ENCODE data around the gene ZNF322. TPM values are rescaled to one million over a fixed set of nuclear protein-coding genes. Genes with fewer than 3 reads are reported as not detected.
A peak's percentile ranks its signal among the peaks of the same experiment; 100 is the strongest.
"Not testable (repeated sequence)": the region's sequence is repeated elsewhere in the genome, so short reads cannot be mapped to it uniquely, and the experiment has no call there.

The ZNF322 gene
- total RNA-seq, 1 experiment from 2014 or later: 25.1 TPM

DNA sequence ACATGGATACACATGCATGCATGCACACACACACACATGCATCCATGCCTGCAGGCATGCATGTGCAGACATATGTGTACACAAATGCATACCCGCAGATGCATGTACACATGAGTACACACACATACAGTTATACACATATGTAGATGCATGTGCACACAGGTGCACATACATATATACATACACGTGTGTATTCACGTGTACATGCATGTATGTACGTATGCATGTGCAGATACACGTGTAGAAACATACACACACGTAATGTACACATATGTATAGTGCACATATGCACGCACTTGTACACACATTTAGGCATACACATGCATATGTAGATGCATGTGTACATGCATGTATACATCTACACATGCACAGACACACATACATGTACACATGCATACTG is 11.0 kb upstream of the ZNF322 start:
- H3K9me3 Mint-ChIP-seq (ENCODE audit: low read depth, unreplicated experiment); DNase-seq; BruUV-seq (replicated peaks); H3K27me3 Mint-ChIP-seq (ENCODE audit: unreplicated experiment); intact Hi-C loops (cut with micrococcal nuclease; ENCODE audit: unreplicated experiment); H3K27ac Mint-ChIP-seq (ENCODE audit: unreplicated experiment); CTCF ChIA-PET; H3K4me3 Mint-ChIP-seq (ENCODE audit: low read depth, unreplicated experiment); H3K4me1 Mint-ChIP-seq (ENCODE audit: low read depth, unreplicated experiment); H3K36me3 Mint-ChIP-seq (ENCODE audit: insufficient read depth, unreplicated experiment): not testable (repeated sequence)

- CTCF ChIA-PET; H3K27ac Mint-ChIP-seq (ENCODE audit: unreplicated experiment); H3K4me1 Mint-ChIP-seq (ENCODE audit: low read depth, unreplicated experiment); intact Hi-C loops (cut with micrococcal nuclease; ENCODE audit: unreplicated experiment); H3K9me3 Mint-ChIP-seq (ENCODE audit: low read depth, unreplicated experiment); H3K4me3 Mint-ChIP-seq (ENCODE audit: low read depth, unreplicated experiment); H3K27me3 Mint-ChIP-seq (ENCODE audit: unreplicated experiment); BruUV-seq (replicated peaks); H3K36me3 Mint-ChIP-seq (ENCODE audit: insufficient read depth, unreplicated experiment); DNase-seq: not testable (repeated sequence)
Measured at GRCh38 chr6:26670003-26670402, 10.5 kb upstream of the ZNF322 start.

GRCh38 chr6:26660000-26660361 is 435 bp upstream of the ZNF322 start:
- H3K9me3 Mint-ChIP-seq (ENCODE audit: low read depth, unreplicated experiment): peaks cover 12% of the 10 kb centered on the region
- H3K4me1 Mint-ChIP-seq (ENCODE audit: low read depth, unreplicated experiment): peaks cover 9% of the 10 kb centered on the region
- CTCF ChIA-PET: no interaction called here
- intact Hi-C loops (cut with micrococcal nuclease; ENCODE audit: unreplicated experiment): no loop called here
- peak overlapping the region; percentile 16 for H3K27ac Mint-ChIP-seq (ENCODE audit: unreplicated experiment)
- DNase-seq: no peak
- TF ChIP-seq, protein P1, sequence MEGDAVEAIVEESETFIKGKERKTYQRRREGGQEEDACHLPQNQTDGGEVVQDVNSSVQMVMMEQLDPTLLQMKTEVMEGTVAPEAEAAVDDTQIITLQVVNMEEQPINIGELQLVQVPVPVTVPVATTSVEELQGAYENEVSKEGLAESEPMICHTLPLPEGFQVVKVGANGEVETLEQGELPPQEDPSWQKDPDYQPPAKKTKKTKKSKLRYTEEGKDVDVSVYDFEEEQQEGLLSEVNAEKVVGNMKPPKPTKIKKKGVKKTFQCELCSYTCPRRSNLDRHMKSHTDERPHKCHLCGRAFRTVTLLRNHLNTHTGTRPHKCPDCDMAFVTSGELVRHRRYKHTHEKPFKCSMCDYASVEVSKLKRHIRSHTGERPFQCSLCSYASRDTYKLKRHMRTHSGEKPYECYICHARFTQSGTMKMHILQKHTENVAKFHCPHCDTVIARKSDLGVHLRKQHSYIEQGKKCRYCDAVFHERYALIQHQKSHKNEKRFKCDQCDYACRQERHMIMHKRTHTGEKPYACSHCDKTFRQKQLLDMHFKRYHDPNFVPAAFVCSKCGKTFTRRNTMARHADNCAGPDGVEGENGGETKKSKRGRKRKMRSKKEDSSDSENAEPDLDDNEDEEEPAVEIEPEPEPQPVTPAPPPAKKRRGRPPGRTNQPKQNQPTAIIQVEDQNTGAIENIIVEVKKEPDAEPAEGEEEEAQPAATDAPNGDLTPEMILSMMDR (IDR thresholded peaks at IDR 0.05; ENCODE audit: unreplicated experiment): no peak
- H3K36me3 Mint-ChIP-seq (ENCODE audit: insufficient read depth, unreplicated experiment): peaks cover 31% of the 10 kb centered on the region
- no TSS peak for BruUV-seq (replicated peaks)
- peaks cover 29% of the 10 kb centered on the region for H3K27me3 Mint-ChIP-seq (ENCODE audit: unreplicated experiment)
- peak overlapping the region; percentile 78 for H3K4me3 Mint-ChIP-seq (ENCODE audit: low read depth, unreplicated experiment)

DNA sequence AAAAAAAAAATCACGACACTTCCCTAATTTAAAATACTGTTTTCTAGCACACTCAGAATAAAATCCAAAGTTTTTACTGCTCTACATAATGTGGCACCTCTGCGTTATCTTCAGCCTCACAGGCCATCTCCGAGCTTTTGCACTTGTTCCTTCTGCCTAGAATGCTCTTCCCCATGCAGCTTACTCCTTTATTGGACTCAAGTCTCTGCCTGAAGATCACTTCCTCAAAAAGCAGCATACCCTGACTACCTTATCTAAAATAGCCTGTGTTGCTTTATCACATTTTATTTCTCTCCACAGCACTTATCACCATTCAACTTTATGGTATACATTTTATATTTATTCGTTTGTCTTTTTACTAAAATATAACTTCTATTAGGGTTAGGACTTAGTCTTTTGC is 2.3 kb downstream of the ZNF322 start:
- Mint-ChIP-seq H3K4me1 (ENCODE audit: low read depth, unreplicated experiment) (peaks cover 9% of the 10 kb centered on the region), H3K36me3 (ENCODE audit: insufficient read depth, unreplicated experiment) (peaks cover 42% of the 10 kb centered on the region), H3K9me3 (ENCODE audit: low read depth, unreplicated experiment) (peaks cover 7% of the 10 kb centered on the region), H3K4me3 (ENCODE audit: low read depth, unreplicated experiment) (no peak overlapping the region), H3K27me3 (ENCODE audit: unreplicated experiment) (peaks cover 15% of the 10 kb centered on the region), H3K27ac (ENCODE audit: unreplicated experiment) (no peak overlapping the region)
- DNase-seq: no peak
- TF ChIP-seq, protein P1 (IDR thresholded peaks at IDR 0.05; ENCODE audit: unreplicated experiment): no peak
- CTCF ChIA-PET: no interaction called here
- no TSS peak for BruUV-seq (replicated peaks)
- intact Hi-C loops (cut with micrococcal nuclease; ENCODE audit: unreplicated experiment): no loop called here

DNA sequence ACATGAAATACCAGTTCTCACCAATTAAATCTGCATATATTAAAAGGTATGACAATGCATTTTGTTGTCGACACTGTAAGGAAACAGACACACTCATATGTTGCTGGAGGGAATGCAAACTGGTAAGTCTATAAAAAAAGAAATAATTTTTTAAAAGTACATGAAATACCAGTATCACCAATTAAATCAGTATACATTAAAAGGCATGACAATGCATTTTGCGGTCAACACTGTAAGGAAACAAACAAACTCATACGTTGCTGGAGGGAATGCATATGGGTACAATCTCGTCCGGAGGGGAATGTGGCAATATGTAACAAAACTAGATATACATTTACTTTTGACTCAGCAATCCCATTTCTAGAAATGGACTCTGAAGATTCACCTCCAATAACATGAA is 6.5 kb downstream of the ZNF322 start:
- TF ChIP-seq, protein P1 (IDR thresholded peaks at IDR 0.05; ENCODE audit: unreplicated experiment): no peak
- Mint-ChIP-seq H3K27me3 (ENCODE audit: unreplicated experiment) (no peaks in the 10 kb centered on the region), H3K36me3 (ENCODE audit: insufficient read depth, unreplicated experiment) (peaks cover 24% of the 10 kb centered on the region), H3K27ac (ENCODE audit: unreplicated experiment) (no peak overlapping the region), H3K9me3 (ENCODE audit: low read depth, unreplicated experiment) (peaks cover 15% of the 10 kb centered on the region), H3K4me1 (ENCODE audit: low read depth, unreplicated experiment) (no peaks in the 10 kb centered on the region), H3K4me3 (ENCODE audit: low read depth, unreplicated experiment) (no peak overlapping the region)
- no peak for DNase-seq
- BruUV-seq (replicated peaks): no TSS peak
- intact Hi-C loops (cut with micrococcal nuclease; ENCODE audit: unreplicated experiment): no loop called here
- CTCF ChIA-PET: no interaction called here

Data from Calu3 (cell line).